Hippocampal formation (tissue), 2 donors: ENCODE results near the gene KCNN3.

Experiments
- DNase-seq, 2 donors: peaks; one replicate each; lab custom pipeline; 2025; lab: John Stamatoyannopoulos, UW

The KCNN3 gene

DNA sequence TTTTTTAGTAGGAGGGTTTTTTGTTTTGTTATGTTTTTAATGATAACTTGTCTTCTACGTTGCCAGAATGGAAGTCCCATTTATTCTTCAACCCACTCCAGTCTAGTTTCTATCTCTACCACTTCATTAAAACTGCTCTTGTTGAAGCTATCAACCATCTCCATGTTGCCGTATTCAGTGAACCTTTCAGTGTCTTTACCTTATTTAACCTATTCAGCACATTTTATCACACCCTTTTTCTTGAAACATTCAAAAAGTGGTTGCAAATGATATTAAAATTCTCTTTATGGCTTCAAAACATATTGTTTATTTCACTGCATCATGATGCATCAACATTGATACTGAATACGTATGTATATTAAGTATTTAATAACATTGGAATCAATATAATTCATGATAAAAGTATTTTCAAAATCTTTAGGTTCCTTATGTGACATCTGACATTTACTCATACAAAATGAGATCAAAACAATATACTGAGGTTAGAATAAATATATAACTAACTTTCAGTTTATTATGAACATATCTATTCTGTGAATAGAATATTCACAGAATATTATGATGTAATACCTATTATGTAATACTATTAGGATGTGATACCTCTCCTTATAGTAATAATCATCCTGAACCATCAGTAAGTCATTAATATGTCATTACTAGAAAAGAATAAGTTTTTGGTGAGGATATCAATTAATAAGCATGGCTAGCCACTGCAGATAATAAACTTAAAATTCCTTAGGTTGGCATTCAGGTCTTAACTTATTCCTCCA, 210.1 kb downstream of the KCNN3 start:
- DNase-seq: no peak

DNA sequence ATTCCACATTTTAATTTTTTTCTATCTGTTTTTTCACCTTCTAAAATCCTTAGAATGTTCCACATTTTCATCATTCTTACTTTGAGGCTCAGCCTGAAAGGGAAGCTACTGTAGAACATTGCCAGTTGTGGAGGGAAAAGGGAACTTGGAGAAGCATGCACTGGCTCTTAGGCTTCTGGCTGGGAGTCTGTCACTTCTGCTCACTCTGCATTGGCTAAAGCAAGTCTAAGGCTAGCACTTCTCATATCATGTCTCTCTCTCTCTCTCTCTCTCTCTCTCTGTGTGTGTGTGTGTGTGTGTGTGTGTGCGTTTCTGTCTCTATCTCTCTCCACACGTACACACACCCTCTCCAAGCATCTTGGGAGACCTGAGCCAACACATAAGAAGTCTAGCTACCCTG, 212.5 kb downstream of the KCNN3 start:
- peak in 1 of 2 donors; percentile 1 for DNase-seq

DNA sequence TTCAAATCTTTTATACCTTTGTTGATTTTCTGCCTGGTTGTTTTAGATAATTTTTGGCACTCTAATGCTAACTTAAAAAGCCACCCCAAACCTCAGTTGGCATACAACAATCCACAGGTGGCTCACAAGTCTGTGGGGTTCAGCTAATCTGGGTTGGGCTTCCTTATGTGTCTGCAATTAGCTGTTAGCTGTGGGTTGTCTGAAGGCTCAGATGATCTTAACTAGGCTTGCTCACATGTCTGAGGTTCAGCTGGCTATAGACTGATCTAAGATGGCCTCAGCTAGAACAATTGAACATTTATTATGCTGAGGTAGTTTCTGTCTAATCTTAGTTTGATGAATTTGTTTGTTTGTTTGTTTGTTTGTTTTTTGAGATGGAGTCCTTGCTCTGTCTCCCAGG, 217.2 kb downstream of the KCNN3 start:
- DNase-seq: no peak
